ENCODE data around the gene FRAT1. TPM values are rescaled to one million over a fixed set of nuclear protein-coding genes. Genes with fewer than 3 reads are reported as not detected.

The FRAT1 gene
- total RNA-seq, 4 donors from 2014 or later, result 6.1 to 10.3 (median 9.0) TPM

DNA sequence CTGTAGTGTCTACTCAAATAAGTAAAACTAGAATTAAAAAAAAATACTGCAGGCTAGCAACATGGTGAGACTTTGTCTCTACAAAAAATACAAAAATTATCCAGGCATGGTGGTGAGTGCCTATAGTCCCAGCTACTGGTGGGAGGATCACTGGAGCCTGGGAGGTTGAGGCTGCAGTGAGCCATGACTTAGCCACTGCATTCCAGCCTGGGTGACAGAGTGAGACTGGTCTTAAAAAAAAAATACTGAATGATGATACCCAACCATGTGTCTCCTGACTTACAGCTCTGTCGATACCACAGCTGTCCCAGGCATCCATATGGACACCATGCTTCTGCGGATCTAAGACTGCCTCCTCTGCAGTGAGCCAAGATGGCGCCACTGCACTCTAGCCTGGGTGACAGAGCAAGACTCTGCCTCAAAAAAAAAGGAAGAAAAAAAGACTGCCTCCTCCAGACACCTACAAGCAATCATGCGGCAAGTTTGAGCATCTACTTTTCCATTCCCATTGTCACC lies 7.9 kb upstream of the FRAT1 start:
- WGBS, result 95% methylated on average over 4 of the region's 4 CpGs
- H3K27me3 ChIP-seq, result no peaks in the 10 kb centered on the region
- no peaks in the 10 kb centered on the region for H3K9me3 ChIP-seq
- peaks cover 0 to 7% (median 0%) of the 10 kb centered on the region in 4 donors for H3K4me1 ChIP-seq
- no peaks in the 10 kb centered on the region for H3K36me3 ChIP-seq
- intact Hi-C loops (cut with DNase I), result no loop called here
- H3K27ac ChIP-seq (replicated peaks in 1 of 4), result no peak overlapping the region
- no peak overlapping the region for H3K4me3 ChIP-seq
- no peak for DNase-seq (ENCODE audit: extremely low spot score)
- TF ChIP-seq POLR2A (IDR thresholded peaks at IDR 0.05; ENCODE audit: low read depth) (no peak), EP300 (IDR thresholded peaks at IDR 0.05) (no peak), POLR2AphosphoS5 (IDR thresholded peaks at IDR 0.05) (no peak)

DNA sequence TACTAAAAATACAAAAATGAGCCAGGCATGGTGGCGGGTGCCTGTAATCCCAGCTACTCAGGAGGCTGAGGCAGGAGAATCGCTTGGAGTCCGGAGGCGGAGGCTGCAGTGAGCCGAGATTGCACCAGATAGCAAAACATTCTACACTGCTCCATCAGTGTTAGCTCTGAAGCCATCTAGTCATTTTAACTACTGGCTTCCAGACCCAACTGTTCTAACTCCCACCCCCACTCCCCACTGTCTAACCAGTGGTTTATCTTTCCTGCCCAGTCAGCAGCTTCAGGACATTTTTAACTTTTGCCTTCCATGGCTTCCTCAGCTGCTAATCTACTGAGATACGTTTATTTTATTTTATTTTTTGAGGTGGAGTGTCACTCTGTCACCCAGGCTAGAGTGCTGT lies 6.2 kb upstream of the FRAT1 start:
- no peak overlapping the region for H3K27ac ChIP-seq (replicated peaks in 1 of 4)
- H3K27me3 ChIP-seq, result no peaks in the 10 kb centered on the region
- no peak for DNase-seq (ENCODE audit: extremely low spot score)
- intact Hi-C loops (cut with DNase I), result no loop called here
- no peaks in the 10 kb centered on the region for H3K9me3 ChIP-seq
- H3K4me1 ChIP-seq, result peaks cover 0 to 7% (median 0%) of the 10 kb centered on the region in 4 donors
- no peak overlapping the region for H3K4me3 ChIP-seq
- 92% methylated on average over 6 of the region's 6 CpGs for WGBS
- no peak for TF ChIP-seq POLR2AphosphoS5 (IDR thresholded peaks at IDR 0.05)
- TF ChIP-seq, protein P1, sequence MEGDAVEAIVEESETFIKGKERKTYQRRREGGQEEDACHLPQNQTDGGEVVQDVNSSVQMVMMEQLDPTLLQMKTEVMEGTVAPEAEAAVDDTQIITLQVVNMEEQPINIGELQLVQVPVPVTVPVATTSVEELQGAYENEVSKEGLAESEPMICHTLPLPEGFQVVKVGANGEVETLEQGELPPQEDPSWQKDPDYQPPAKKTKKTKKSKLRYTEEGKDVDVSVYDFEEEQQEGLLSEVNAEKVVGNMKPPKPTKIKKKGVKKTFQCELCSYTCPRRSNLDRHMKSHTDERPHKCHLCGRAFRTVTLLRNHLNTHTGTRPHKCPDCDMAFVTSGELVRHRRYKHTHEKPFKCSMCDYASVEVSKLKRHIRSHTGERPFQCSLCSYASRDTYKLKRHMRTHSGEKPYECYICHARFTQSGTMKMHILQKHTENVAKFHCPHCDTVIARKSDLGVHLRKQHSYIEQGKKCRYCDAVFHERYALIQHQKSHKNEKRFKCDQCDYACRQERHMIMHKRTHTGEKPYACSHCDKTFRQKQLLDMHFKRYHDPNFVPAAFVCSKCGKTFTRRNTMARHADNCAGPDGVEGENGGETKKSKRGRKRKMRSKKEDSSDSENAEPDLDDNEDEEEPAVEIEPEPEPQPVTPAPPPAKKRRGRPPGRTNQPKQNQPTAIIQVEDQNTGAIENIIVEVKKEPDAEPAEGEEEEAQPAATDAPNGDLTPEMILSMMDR (IDR thresholded peaks at IDR 0.05), result no peak
- no peak for TF ChIP-seq POLR2A (IDR thresholded peaks at IDR 0.05; ENCODE audit: low read depth)
- no peak for TF ChIP-seq EP300 (IDR thresholded peaks at IDR 0.05)
- H3K36me3 ChIP-seq, result no peaks in the 10 kb centered on the region

DNA sequence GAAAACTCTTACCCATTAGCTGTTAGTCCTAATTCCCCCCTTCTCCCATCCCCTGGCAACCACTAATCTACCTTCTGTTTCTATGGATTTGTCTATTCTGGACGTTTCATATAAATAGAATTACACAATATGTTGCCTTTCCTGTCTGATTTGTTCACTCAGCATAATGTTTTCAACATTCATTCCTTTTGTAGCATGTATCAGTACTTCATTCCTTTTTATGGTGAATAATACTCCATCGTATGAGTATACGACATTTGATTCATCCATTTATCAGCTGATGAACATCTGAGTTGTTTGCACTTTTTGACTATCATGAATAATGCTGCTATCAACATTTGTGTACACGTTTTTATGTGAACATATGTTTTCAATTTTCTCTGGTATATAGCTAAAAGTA lies 4.4 kb upstream of the FRAT1 start:
- 54% methylated on average over 4 of the region's 4 CpGs for WGBS
- TF ChIP-seq POLR2AphosphoS5 (IDR thresholded peaks at IDR 0.05), result no peak
- no peak for TF ChIP-seq EP300 (IDR thresholded peaks at IDR 0.05)
- TF ChIP-seq, protein P1 (IDR thresholded peaks at IDR 0.05), result no peak
- no peak for TF ChIP-seq POLR2A (IDR thresholded peaks at IDR 0.05; ENCODE audit: low read depth)
- intact Hi-C loops (cut with DNase I), result no loop called here
- no peak overlapping the region for H3K27ac ChIP-seq (replicated peaks in 1 of 4)
- DNase-seq (ENCODE audit: extremely low spot score), result no peak
- peaks cover 3 to 6% (median 4%) of the 10 kb centered on the region in 4 donors for H3K4me1 ChIP-seq
- no peaks in the 10 kb centered on the region for H3K27me3 ChIP-seq
- H3K4me3 ChIP-seq, result no peak overlapping the region
- no peaks in the 10 kb centered on the region for H3K9me3 ChIP-seq
- no peaks in the 10 kb centered on the region for H3K36me3 ChIP-seq

DNA sequence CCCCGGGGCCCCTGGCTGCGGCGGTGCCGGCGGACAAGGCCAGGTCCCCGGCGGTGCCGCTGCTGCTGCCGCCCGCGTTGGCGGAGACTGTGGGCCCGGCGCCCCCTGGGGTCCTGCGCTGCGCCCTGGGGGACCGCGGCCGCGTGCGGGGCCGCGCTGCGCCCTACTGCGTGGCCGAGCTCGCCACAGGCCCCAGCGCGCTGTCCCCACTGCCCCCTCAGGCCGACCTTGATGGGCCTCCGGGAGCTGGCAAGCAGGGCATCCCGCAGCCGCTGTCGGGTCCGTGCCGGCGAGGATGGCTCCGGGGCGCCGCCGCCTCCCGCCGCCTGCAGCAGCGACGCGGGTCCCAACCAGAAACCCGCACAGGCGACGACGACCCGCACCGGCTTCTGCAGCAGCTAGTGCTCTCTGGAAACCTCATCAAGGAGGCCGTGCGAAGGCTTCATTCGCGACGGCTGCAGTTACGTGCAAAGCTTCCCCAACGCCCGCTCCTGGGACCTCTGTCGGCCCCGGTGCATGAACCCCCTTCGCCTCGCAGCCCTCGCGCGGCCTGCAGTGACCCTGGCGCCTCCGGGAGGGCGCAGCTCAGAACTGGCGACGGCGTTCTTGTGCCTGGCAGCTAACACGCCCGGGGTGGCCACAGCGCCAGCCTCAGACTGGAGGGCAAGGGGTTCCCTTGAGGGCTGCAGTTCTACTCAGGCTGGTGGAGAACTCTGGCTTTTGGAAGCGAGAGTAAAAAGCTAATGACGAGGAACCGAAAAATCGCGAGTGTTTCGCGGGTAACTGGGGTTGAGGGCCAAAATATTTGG lies 804 bp downstream of the FRAT1 start:
- peak overlapping the region; percentile 93 to 96 (median 95) for H3K27ac ChIP-seq (replicated peaks in 1 of 4)
- H3K27me3 ChIP-seq, result no peaks in the 10 kb centered on the region
- H3K36me3 ChIP-seq, result no peaks in the 10 kb centered on the region
- no peaks in the 10 kb centered on the region for H3K9me3 ChIP-seq
- whole genome bisulfite sequencing, result 3% methylated on average over 10 of the region's 83 CpGs
- peaks cover 22 to 38% (median 25%) of the 10 kb centered on the region in 4 donors for H3K4me1 ChIP-seq
- no peak for TF ChIP-seq EP300 (IDR thresholded peaks at IDR 0.05)
- TF ChIP-seq POLR2AphosphoS5 (IDR thresholded peaks at IDR 0.05), result no peak
- TF ChIP-seq, protein P1 (IDR thresholded peaks at IDR 0.05), result no peak
- TF ChIP-seq POLR2A (IDR thresholded peaks at IDR 0.05; ENCODE audit: low read depth), result no peak
- DNase-seq (ENCODE audit: extremely low spot score), result no peak
- H3K4me3 ChIP-seq, result peak overlapping the region; percentile 87 to 97 (median 94)
- intact Hi-C loops (cut with DNase I), result no loop called here

DNA sequence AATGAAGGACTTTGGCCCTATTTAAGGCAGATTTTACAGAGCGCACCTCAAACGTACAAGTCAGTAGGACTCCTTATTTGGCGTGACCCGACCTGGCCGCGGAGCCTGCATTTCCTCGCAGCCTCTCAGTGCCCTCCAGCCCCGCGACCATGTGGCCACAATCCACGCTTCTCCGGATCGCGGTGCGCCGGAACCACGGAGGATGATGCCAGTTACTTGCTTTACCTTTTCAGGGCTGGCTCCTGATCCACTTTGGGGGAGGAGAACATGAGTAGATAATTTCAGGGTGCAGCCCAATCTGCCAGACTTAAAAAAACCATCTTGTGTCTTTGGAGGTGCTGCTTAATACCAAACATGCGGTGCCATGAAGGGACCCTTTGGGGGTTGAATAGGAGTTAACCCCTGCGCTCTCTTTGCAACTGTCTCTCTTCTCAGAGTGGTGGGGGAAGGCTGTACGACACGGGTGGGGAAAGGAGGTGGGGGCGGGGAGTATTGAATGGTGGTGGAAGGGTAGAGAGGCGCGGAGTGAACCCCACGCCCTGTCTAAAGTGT lies 1.5 kb downstream of the FRAT1 start:
- no peak for DNase-seq (ENCODE audit: extremely low spot score)
- TF ChIP-seq POLR2AphosphoS5 (IDR thresholded peaks at IDR 0.05), result no peak
- TF ChIP-seq POLR2A (IDR thresholded peaks at IDR 0.05; ENCODE audit: low read depth), result no peak
- TF ChIP-seq, protein P1 (IDR thresholded peaks at IDR 0.05), result no peak
- TF ChIP-seq EP300 (IDR thresholded peaks at IDR 0.05), result no peak
- no peaks in the 10 kb centered on the region for H3K36me3 ChIP-seq
- 23% methylated on average over 20 of the region's 24 CpGs for WGBS
- H3K4me1 ChIP-seq, result peaks cover 22 to 38% (median 25%) of the 10 kb centered on the region in 4 donors
- intact Hi-C loops (cut with DNase I), result no loop called here
- no peaks in the 10 kb centered on the region for H3K27me3 ChIP-seq
- no peaks in the 10 kb centered on the region for H3K9me3 ChIP-seq
- H3K4me3 ChIP-seq, result peak overlapping the region; percentile 87 to 97 (median 94)
- peak overlapping the region; percentile 93 to 96 (median 95) for H3K27ac ChIP-seq (replicated peaks in 1 of 4)
